Ovary (tissue), 9 donors: ENCODE measurements around the gene ZP1. TPM values are rescaled to one million over a fixed set of nuclear protein-coding genes. Genes with fewer than 3 reads are reported as not detected.

Source experiments
- DNase-seq, 5 donors: peaks; one replicate each; pipeline ENCODE4 v3.0.0-alpha.2; 2019 to 2020
- H3K27ac ChIP-seq, 2 donors: fragments of 200-600 bp; one replicate each; pipeline versions ENCODE4 v1.5.1 to v1.8.0; 2019 to 2022
- H3K27me3 ChIP-seq: fragments of 200-600 bp; one replicate; pipeline ENCODE4 v1.8.0; 2022
- H3K36me3 ChIP-seq: fragments of 200-600 bp; sonication (generic); one replicate; pipeline ENCODE4 v1.5.1; 2019
- H3K4me1 ChIP-seq: one replicate; pipeline ENCODE4 v1.8.1; 2013; ENCODE audit warnings: mild to moderate bottlenecking, moderate library complexity; ENCODE audit not compliant: insufficient read depth
- H3K4me3 ChIP-seq: fragments of 200-600 bp; sonication (generic); one replicate; pipeline ENCODE4 v1.5.1; 2017
- H3K9me3 ChIP-seq, 2 donors: fragments of 200-600 bp in 1 of 2; sonication (generic) in 1 of 2; one replicate each; pipeline versions ENCODE4 v1.5.1 to v1.8.1; 2013 to 2019; ENCODE audit warnings: mild to moderate bottlenecking in 1 of 2, moderate library complexity in 1 of 2
- CTCF ChIP-seq, 3 donors: fragments of 450-650 bp in 2 of 3; fragments of 200-600 bp in 1 of 3; IDR thresholded peaks; one replicate each; pipeline versions ENCODE4 v1.5.1 to v1.8.0; 2016 to 2022; ENCODE audit warnings: antibody characterized with exemption in 3 of 3, mild to moderate bottlenecking in 1 of 3
- EP300 ChIP-seq: sonication (generic); formaldehyde crosslinking; IDR thresholded peaks from one replicate; pipeline ENCODE4 v1.6.1; 2017; ENCODE audit warnings: antibody characterized with exemption
- POLR2A ChIP-seq: fragments of 450-650 bp; IDR thresholded peaks from one replicate; pipeline ENCODE4 v1.6.1; 2017; ENCODE audit warnings: antibody characterized with exemption, mild to moderate bottlenecking, moderate library complexity
- WGBS, 3 donors: extraction: QIAGEN DNeasy Blood & Tissue Kit in 1 of 3; methylation state at CpG; one replicate each; pipeline versions ENCODE4 v1.1.5 to v1.1.7; 2013 to 2017; 5-methylcytosine and 5-hydroxymethylcytosine counted together
- intact Hi-C, 4 donors: fragments of 100-400 bp; cut with DNase I; formaldehyde crosslinking; loops; one replicate each; pipeline versions ENCODE4 v1.11.0 to v1.15.1; 2022 to 2023
- polyA plus RNA-seq, 2 donors: library from polyadenylated mRNA; stranded (reverse); fragments of 200-250 nt in 1 of 2; fragments of 350-450 nt in 1 of 2; fragmentation: Illumina TruSeq in 1 of 2; extraction: RNeasy Lipid Tissue Mini Kit (QIAGEN cat#74804) in 1 of 2; gene quantifications; one replicate each; pipeline ENCODE4 v1.2.3, GENCODE V29; 2013 to 2014
- total RNA-seq, 7 donors: library from RNA; depleted of rRNA in 2 of 7; stranded (reverse); fragments of >200 nt in 2 of 7; fragmentation: NEBNext Ultra II Directional in 3 of 7; extraction: Animal tissue kit (Norgen Biotek cat#: 25700) in 3 of 7; gene quantifications; one replicate each; pipeline versions ENCODE4 v1.1.0 to v1.2.4, GENCODE V29; 2016 to 2023
- donor health status: DM: no; HTN: no; CAD: no; lungs with moderate emphysema.
- donor health status: DM: no; HTN: no; CAD: no.
- donor health status: Bipolar disorder and iron deficiency.
- donor health status: DM: yes; HTN: yes; CAD: no.
- donor health status: DM: no; HTN: no; CAD: no.
- donor health status: DM: yes; HTN: yes; CAD: no.

Gene ZP1
- total and polyA plus RNA-seq, 9 donors: 0.17 TPM; not detected in 8

GRCh38 chr11:60842668-60843600 is 24.4 kb upstream of the ZP1 start:
- intact Hi-C loops: loop anchor here in 1 of 4 donors (10.0 kb wide), 1 partner anchor 52 kb away; no protein-coding TSS in a partner anchor
- H3K4me1 ChIP-seq: peaks cover 16% of the 10 kb centered on the region

GRCh38 chr11:60844045-60844869 is 23.1 kb upstream of the ZP1 start:
- 47 to 55% (median 52%) methylated on average over 10 of the region's 10 CpGs for WGBS, 3 donors
- H3K27me3 ChIP-seq: no peaks in the 10 kb centered on the region
- H3K9me3 ChIP-seq: no peaks in the 10 kb centered on the region
- H3K27ac ChIP-seq: no peak overlapping the region
- H3K4me1 ChIP-seq: peaks cover 16% of the 10 kb centered on the region
- no peak overlapping the region for H3K4me3 ChIP-seq
- no peaks in the 10 kb centered on the region for H3K36me3 ChIP-seq
- no peak for DNase-seq
- TF ChIP-seq POLR2A (no peak), EP300 (no peak), CTCF (IDR thresholded peaks at IDR 0.05) (no peak)
- intact Hi-C loops: loop anchor here in 1 of 4 donors (10.0 kb wide), 1 partner anchor 51 kb away; no protein-coding TSS in a partner anchor

More at GRCh38 chr11:60842668-60843600, 24.4 kb upstream of the ZP1 start:
- TF ChIP-seq CTCF (IDR thresholded peaks at IDR 0.05) (no peak), POLR2A (no peak), EP300 (no peak)
- Histone ChIP-seq H3K9me3 (no peaks in the 10 kb centered on the region), H3K27me3 (no peaks in the 10 kb centered on the region), H3K36me3 (no peaks in the 10 kb centered on the region), H3K4me3 (peak overlapping the region; percentile 87), H3K27ac (no peak overlapping the region)
- WGBS, 3 donors: 10 to 11% (median 11%) methylated on average over 23 of the region's 23 CpGs
- DNase-seq: no peak

- TF ChIP-seq POLR2A (no peak), CTCF (IDR thresholded peaks at IDR 0.05) (no peak), EP300 (no peak)
- no peaks in the 10 kb centered on the region for H3K27me3 ChIP-seq
- no peak overlapping the region for H3K27ac ChIP-seq
- intact Hi-C loops: loop anchor here in 1 of 4 donors (10.0 kb wide), 1 partner anchor 50 kb away; no protein-coding TSS in a partner anchor
- no peaks in the 10 kb centered on the region for H3K36me3 ChIP-seq
- no peak for DNase-seq
- H3K4me1 ChIP-seq: peaks cover 16% of the 10 kb centered on the region
- WGBS, 3 donors: 23 to 33% (median 29%) methylated on average over 4 of the region's 4 CpGs
- H3K9me3 ChIP-seq: no peaks in the 10 kb centered on the region
- H3K4me3 ChIP-seq: no peak overlapping the region
Observed at GRCh38 chr11:60844870-60845221, 22.5 kb upstream of the ZP1 start.

- no peak for TF ChIP-seq POLR2A
- no peak for TF ChIP-seq EP300
- peaks cover 16% of the 10 kb centered on the region for H3K4me1 ChIP-seq
- H3K27me3 ChIP-seq: no peaks in the 10 kb centered on the region
- no peak overlapping the region for H3K4me3 ChIP-seq
- WGBS, 3 donors: 78 to 86% (median 82%) methylated on average over 8 of the region's 8 CpGs
- H3K27ac ChIP-seq: no peak overlapping the region
- no peaks in the 10 kb centered on the region for H3K9me3 ChIP-seq
- H3K36me3 ChIP-seq: no peaks in the 10 kb centered on the region
- intact Hi-C loops: loop anchor here in 1 of 4 donors (10.0 kb wide), 1 partner anchor 49 kb away; no protein-coding TSS in a partner anchor
- no peak for DNase-seq
Observed at GRCh38 chr11:60845338-60845737, 22.0 kb upstream of the ZP1 start.
